AG04449 (cell line): ENCODE measurements around the gene RBFOX2.

Experiments used
- CTCF ChIA-PET: fragments of 350-600 bp; formaldehyde crosslinking; extraction: SDS; loops from one replicate; lab custom pipeline; 2021; ENCODE audit warnings: antibody characterized with exemption; lab: Yijun Ruan, JAX
- POLR2A ChIA-PET: fragments of 400-600, 350-600 bp; formaldehyde crosslinking; extraction: SDS; loops from one replicate; lab custom pipeline; 2020; ENCODE audit warnings: antibody characterized with exemption, inconsistent platforms; lab: Yijun Ruan, JAX
- DNase-seq: peaks from one replicate; pipeline ENCODE4 v3.0.0-alpha.2; 2010; ENCODE audit warnings: low read depth, low spot score
- H3K4me3 ChIP-seq: 2 replicates; pipeline ENCODE4 v1.5.1; 2011; ENCODE audit warnings: low read depth, mild to moderate bottlenecking, control low read depth, low read length
- TF ChIP-seq, protein P1 (sequence below): IDR thresholded peaks from one replicate; pipeline ENCODE4 v1.5.1; 2011; ENCODE audit warnings: mild to moderate bottlenecking, moderate library complexity, low read length, control low read depth, inconsistent platforms; ENCODE audit not compliant: insufficient read depth; ENCODE audit errors: missing control alignments

The RBFOX2 gene

DNA sequence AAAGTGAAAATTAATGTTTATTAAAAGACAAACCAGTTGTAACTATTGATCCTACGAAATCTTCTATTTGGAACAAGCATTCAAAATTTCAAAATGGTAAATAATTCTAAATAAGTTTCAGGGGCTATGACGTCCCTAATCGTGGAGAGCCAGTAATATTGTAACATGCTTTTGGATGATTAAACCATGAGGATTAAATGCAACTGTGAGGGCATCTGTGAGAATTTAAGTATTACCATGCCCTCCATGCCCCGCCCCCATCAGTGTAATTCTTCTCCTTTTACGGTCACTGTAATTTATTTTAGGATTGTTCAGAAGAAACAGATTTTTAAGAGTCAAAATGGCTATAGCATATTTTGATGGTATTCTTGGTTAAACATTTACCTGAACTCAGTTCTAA is 177.8 kb downstream of the RBFOX2 start:
- H3K4me3 ChIP-seq = no peak overlapping the region
- TF ChIP-seq, protein P1, sequence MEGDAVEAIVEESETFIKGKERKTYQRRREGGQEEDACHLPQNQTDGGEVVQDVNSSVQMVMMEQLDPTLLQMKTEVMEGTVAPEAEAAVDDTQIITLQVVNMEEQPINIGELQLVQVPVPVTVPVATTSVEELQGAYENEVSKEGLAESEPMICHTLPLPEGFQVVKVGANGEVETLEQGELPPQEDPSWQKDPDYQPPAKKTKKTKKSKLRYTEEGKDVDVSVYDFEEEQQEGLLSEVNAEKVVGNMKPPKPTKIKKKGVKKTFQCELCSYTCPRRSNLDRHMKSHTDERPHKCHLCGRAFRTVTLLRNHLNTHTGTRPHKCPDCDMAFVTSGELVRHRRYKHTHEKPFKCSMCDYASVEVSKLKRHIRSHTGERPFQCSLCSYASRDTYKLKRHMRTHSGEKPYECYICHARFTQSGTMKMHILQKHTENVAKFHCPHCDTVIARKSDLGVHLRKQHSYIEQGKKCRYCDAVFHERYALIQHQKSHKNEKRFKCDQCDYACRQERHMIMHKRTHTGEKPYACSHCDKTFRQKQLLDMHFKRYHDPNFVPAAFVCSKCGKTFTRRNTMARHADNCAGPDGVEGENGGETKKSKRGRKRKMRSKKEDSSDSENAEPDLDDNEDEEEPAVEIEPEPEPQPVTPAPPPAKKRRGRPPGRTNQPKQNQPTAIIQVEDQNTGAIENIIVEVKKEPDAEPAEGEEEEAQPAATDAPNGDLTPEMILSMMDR = no peak
- no peak for DNase-seq
- POLR2A ChIA-PET = no interaction called here
- CTCF ChIA-PET = no interaction called here

DNA sequence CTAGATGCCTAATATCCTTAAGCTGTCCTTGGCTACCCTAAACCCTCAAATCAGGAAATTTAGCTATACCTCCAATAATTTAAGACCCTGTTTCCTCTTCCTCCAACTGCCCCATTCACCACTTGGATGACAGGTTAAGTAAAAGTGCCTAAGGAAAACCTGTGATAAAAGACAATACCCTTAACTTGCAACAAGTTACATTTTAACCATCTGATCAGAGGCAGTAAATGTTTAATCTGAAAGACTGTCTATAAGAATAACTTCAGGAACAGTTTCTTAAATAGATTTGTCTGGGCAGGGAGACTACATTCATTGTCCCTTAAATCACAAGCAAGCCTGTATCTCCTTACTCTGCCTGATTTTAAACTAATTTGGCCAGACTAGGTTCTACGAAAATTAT is 181.8 kb downstream of the RBFOX2 start:
- ChIA-PET POLR2A (interaction anchor here (0.6 kb wide), 1 partner anchor 322 kb away, joined by 3 read pairs; no protein-coding TSS in a partner anchor), CTCF (no interaction called here)
- no peak overlapping the region for H3K4me3 ChIP-seq
- DNase-seq = no peak
- TF ChIP-seq, protein P1 = no peak

DNA sequence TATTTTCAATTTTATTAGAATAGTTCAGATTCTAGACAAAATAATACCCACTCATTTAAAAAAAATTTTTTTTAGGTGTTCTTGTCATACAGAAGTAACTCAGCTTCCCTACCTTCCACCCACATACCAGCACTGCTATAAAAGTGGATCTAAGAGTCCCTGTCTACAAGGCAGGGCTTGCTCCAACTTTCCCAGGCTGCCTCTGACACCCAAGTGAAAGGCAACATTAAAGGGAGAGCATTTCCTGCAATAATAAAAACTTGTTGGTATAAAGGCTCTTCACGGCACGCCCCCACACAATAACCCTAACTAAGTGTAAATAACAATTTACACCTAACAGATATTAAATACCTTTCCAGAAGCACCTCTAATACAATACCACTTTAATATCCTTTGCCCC is 183.7 kb downstream of the RBFOX2 start:
- POLR2A ChIA-PET = interaction anchor here (0.6 kb wide), 1 partner anchor 37 kb away, joined by 3 read pairs; no protein-coding TSS in a partner anchor
- TF ChIP-seq, protein P1 = no peak
- no peak overlapping the region for H3K4me3 ChIP-seq
- CTCF ChIA-PET = no interaction called here
- no peak for DNase-seq

DNA sequence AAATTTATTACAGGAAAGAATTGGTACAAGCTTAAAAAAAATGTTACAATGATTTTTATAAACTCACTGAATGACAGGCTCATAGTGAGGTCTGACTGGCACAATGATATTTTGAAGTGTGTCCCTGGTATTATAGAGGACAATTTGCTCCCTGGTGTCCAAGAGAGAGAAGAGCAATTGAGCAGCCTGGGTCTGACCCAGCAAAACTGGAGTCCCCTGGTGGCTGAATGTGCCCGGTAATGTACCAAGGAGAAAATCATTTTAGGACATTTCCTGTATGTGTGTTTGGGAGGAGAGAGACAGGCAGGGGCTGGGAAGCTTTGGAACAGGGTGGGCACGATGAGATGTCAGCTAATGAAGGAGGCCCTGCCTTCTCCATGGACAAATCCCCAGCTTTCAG is 185.7 kb downstream of the RBFOX2 start:
- no peak overlapping the region for H3K4me3 ChIP-seq
- POLR2A ChIA-PET = no interaction called here
- no peak for DNase-seq
- CTCF ChIA-PET = interaction anchor here (1.3 to 4.0 kb wide), 9 partner anchors 12 to 223 kb away, joined by 3 to 25 read pairs (median 4); no protein-coding TSS in a partner anchor
- TF ChIP-seq, protein P1 = peak; percentile 52

DNA sequence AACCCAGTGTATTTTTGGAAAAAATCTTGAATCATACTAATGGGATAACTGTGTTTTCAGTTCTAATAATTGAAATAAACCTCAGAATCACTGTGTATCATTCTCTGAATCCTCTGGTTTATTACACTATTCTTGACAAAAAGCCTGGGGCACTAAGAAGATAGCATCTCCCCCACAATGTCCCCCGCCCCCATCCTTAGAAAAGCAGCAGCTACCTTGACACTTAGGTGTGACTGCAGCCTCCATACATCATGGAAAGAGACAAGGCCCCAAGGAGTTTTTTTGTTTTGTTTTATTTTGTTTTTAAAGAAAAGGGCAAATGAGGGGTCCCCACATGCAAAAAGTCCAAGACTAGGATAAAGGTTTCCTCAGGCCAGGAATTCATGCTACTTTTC is 186.1 kb downstream of the RBFOX2 start:
- ChIA-PET CTCF (interaction anchor here (1.3 to 4.0 kb wide), 9 partner anchors 13 to 223 kb away, joined by 3 to 25 read pairs (median 4); no protein-coding TSS in a partner anchor), POLR2A (no interaction called here)

DNA sequence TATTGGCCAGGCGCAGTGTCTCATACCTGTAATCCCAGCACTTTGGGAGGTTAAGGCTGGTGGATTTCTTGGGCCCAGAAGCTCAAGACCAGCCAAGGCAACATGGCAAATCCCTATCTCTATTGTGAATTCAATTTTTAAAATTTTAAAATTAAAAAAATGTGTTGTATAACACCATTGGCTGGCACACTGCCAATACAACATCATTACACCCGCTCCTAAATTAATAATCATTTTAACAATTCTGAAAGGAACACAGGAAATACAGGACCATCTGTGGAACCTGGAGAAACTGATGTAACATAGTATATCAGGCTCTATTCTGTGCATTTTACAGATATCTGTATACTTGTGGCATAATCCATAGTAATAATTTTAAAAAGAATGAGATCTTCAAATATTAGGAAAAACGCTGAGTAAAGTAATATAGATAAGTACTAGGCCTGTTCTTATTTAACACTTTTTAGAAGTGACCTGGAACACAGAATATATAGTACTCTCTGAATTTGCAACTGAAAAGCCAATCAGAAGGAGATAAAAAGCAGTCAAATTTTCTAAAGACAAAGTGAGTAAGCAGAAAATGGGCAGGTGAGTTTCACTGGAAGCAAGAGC is 186.6 kb downstream of the RBFOX2 start:
- CTCF ChIA-PET = interaction anchor here (0.8 to 4.0 kb wide), 12 partner anchors 13 to 224 kb away, joined by 3 to 25 read pairs (median 4); no protein-coding TSS in a partner anchor
- POLR2A ChIA-PET = no interaction called here

More for the DNA sequence above, 186.1 kb downstream of the RBFOX2 start:
- TF ChIP-seq, protein P1 = no peak
- no peak for DNase-seq
- no peak overlapping the region for H3K4me3 ChIP-seq

More for the DNA sequence above, 186.6 kb downstream of the RBFOX2 start:
- H3K4me3 ChIP-seq = no peak overlapping the region
- DNase-seq = no peak
- TF ChIP-seq, protein P1 = no peak
